GM23338 (cell line): ENCODE measurements around the gene SLC12A6. TPM values are rescaled to one million over a fixed set of nuclear protein-coding genes. Genes with fewer than 3 reads are reported as not detected.
"Not testable (repeated sequence)": the region's sequence is repeated elsewhere in the genome, so short reads cannot be mapped to it uniquely, and the experiment has no call there.

Experiments used
- ATAC-seq: fragments of 200-7000 bp; cut with Tn5 transposase; 3 replicates; pipeline ENCODE4 v1.9.1; 2020
- DNase-seq: peaks from one replicate; pipeline ENCODE4 v3.0.0-alpha.2; 2015; ENCODE audit warnings: low spot score
- H2AFZ ChIP-seq: fragments of 200-600 bp; sonication (generic); 2 replicates; pipeline ENCODE4 v1.8.0; 2016; ENCODE audit warnings: antibody characterized with exemption, mild to moderate bottlenecking, moderate library complexity
- H3F3A ChIP-seq: fragments of 200-600 bp; sonication (generic); replicated peaks from 2 replicates; pipeline ENCODE4 v1.8.0; 2017; ENCODE audit warnings: antibody characterized with exemption, mixed run types, low read depth
- H3K27ac ChIP-seq: fragments of 200-600 bp; sonication (generic); 2 replicates; pipeline ENCODE4 v1.6.1; 2016; ENCODE audit warnings: low read depth
- H3K27me3 ChIP-seq: fragments of 200-600 bp; sonication (generic); 2 replicates; pipeline ENCODE4 v1.8.0; 2016; ENCODE audit warnings: mild to moderate bottlenecking, mixed run types, moderate library complexity; ENCODE audit not compliant: insufficient read depth
- H3K36me3 ChIP-seq: fragments of 200-600 bp; sonication (generic); 2 replicates; pipeline ENCODE4 v1.8.0; 2016; ENCODE audit warnings: mild to moderate bottlenecking; ENCODE audit not compliant: insufficient read depth
- H3K4me1 ChIP-seq: fragments of 200-600 bp; sonication (generic); 2 replicates; pipeline ENCODE4 v1.8.0; 2016; ENCODE audit warnings: mild to moderate bottlenecking, moderate library complexity; ENCODE audit not compliant: insufficient read depth
- H3K4me2 ChIP-seq: fragments of 200-600 bp; sonication (generic); 2 replicates; pipeline ENCODE4 v1.7.1; 2017; ENCODE audit warnings: mixed run types
- H3K4me3 ChIP-seq: fragments of 200-600 bp; sonication (generic); 2 replicates; pipeline ENCODE4 v1.6.1; 2016; ENCODE audit warnings: mixed run types
- H3K79me2 ChIP-seq: fragments of 200-600 bp; sonication (generic); replicated peaks from 2 replicates; pipeline ENCODE4 v1.8.0; 2017; ENCODE audit warnings: mild to moderate bottlenecking; ENCODE audit not compliant: insufficient read depth
- H3K9me2 ChIP-seq: fragments of 200-600 bp; sonication (generic); 2 replicates; pipeline ENCODE4 v1.8.0; 2017; ENCODE audit not compliant: insufficient read depth
- H4K20me1 ChIP-seq: fragments of 200-600 bp; sonication (generic); replicated peaks from 2 replicates; pipeline ENCODE4 v1.8.0; 2017; ENCODE audit warnings: mild to moderate bottlenecking; ENCODE audit not compliant: insufficient read depth
- H3K27ac Mint-ChIP-seq: 2 replicates; pipeline ENCODE4 v1.8.0; 2020; ENCODE audit warnings: inconsistent platforms, mild to moderate bottlenecking, moderate library complexity, mixed read lengths
- H3K27me3 Mint-ChIP-seq: 3 replicates; pipeline ENCODE4 v1.8.0; 2022; ENCODE audit warnings: low read depth, mild to moderate bottlenecking, moderate library complexity, mixed read lengths, inconsistent platforms; ENCODE audit not compliant: insufficient read depth, poor library complexity
- H3K36me3 Mint-ChIP-seq: 3 replicates; pipeline ENCODE4 v1.8.0; 2021; ENCODE audit warnings: low read depth, mild to moderate bottlenecking, inconsistent platforms, moderate library complexity, mixed read lengths
- H3K4me1 Mint-ChIP-seq: 3 replicates; pipeline ENCODE4 v1.8.0; 2020; ENCODE audit warnings: mild to moderate bottlenecking, inconsistent platforms, mixed read lengths
- H3K4me3 Mint-ChIP-seq: 3 replicates; pipeline ENCODE4 v1.8.0; 2021; ENCODE audit warnings: moderate library complexity, mild to moderate bottlenecking, inconsistent platforms, mixed read lengths
- H3K9me3 Mint-ChIP-seq: 3 replicates; pipeline ENCODE4 v1.8.0; 2020; ENCODE audit warnings: moderate library complexity, mild to moderate bottlenecking, inconsistent platforms, mixed read lengths
- CREB1 ChIP-seq: fragments of 250-450 bp; sonication (Bioruptor Pico); IDR thresholded peaks from 2 replicates; pipeline ENCODE4 v1.5.0; 2020; ENCODE audit warnings: low read depth, mild to moderate bottlenecking, moderate library complexity
- EZH2phosphoT487 ChIP-seq: fragments of 200-600 bp; sonication (generic); IDR thresholded peaks from one replicate; pipeline ENCODE4 v1.8.1; 2018; ENCODE audit warnings: antibody characterized with exemption; ENCODE audit not compliant: unreplicated experiment
- JUNB ChIP-seq: IDR thresholded peaks from one replicate; pipeline ENCODE4 v1.6.1; 2016; ENCODE audit warnings: antibody characterized with exemption; ENCODE audit not compliant: unreplicated experiment
- NANOG ChIP-seq: IDR thresholded peaks from 2 replicates; pipeline ENCODE4 v1.6.1; 2016; ENCODE audit warnings: antibody characterized with exemption, borderline replicate concordance
- POLR2AphosphoS5 ChIP-seq: IDR thresholded peaks from 2 replicates; pipeline ENCODE4 v1.6.1; 2016; ENCODE audit warnings: antibody characterized with exemption, low read depth
- ZNF114 ChIP-seq: fragments of 250-450 bp; sonication (Bioruptor Pico); IDR thresholded peaks from 2 replicates; pipeline ENCODE4 v1.5.0; 2020; ENCODE audit warnings: mild to moderate bottlenecking, moderate library complexity
- ZNF331 ChIP-seq: fragments of 250-450 bp; sonication (Bioruptor Pico); IDR thresholded peaks from 2 replicates; pipeline ENCODE4 v1.5.0; 2020; ENCODE audit warnings: low read depth, mild to moderate bottlenecking, moderate library complexity
- polyA plus RNA-seq: library from polyadenylated mRNA; unstranded; fragments of >200 nt; fragmentation: Nextera tagmentation; extraction: Ambion mirVana; gene quantifications from 2 replicates; pipeline ENCODE4 v1.2.1, GENCODE V29; 2016
- total RNA-seq: library from RNA; depleted of rRNA; stranded (reverse); fragments of >200 nt; shearing (Covaris generic); gene quantifications from 2 replicates; pipeline ENCODE4 v1.2.3, GENCODE V29; 2014
- TF ChIP-seq, protein P1 (sequence below), 2 experiments: fragments of 200-600 bp in 1 of 2; sonication (generic) in 1 of 2; conservative IDR thresholded peaks; 2 replicates each; pipeline versions ENCODE4 v1.5.1 to v1.6.1; 2016 to 2017; ENCODE audit warnings: antibody characterized with exemption in 2 of 2, low read depth in 2 of 2, mild to moderate bottlenecking in 2 of 2, moderate library complexity in 1 of 2
- TF ChIP-seq, protein P2 (sequence below): IDR thresholded peaks from one replicate; pipeline ENCODE4 v1.6.1; 2018; ENCODE audit warnings: antibody characterized with exemption; ENCODE audit not compliant: unreplicated experiment

SLC12A6 gene
- total and polyA plus RNA-seq, 2 experiments from 2014 or later: 2.4 to 14.1 TPM

DNA sequence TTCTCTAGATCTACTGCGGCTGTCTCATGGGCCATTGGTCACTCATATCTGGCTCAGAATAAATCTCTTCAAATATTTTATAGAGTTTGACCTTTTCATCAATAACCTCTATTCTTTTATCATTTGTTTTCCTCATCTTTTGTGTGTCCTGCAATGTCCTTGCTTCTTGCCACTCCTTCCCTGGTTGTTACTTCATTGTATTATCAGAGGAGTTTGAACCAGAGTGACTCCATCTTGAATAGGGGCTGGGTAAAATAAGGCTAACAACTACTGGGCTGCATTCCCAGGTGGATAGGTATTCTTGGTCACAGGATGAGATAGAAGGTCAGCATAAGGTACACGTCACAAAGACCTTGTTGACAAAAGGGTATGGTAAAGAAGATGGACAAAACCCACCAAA is 39.3 kb upstream of the SLC12A6 start (continued):
- TF ChIP-seq, protein P1, sequence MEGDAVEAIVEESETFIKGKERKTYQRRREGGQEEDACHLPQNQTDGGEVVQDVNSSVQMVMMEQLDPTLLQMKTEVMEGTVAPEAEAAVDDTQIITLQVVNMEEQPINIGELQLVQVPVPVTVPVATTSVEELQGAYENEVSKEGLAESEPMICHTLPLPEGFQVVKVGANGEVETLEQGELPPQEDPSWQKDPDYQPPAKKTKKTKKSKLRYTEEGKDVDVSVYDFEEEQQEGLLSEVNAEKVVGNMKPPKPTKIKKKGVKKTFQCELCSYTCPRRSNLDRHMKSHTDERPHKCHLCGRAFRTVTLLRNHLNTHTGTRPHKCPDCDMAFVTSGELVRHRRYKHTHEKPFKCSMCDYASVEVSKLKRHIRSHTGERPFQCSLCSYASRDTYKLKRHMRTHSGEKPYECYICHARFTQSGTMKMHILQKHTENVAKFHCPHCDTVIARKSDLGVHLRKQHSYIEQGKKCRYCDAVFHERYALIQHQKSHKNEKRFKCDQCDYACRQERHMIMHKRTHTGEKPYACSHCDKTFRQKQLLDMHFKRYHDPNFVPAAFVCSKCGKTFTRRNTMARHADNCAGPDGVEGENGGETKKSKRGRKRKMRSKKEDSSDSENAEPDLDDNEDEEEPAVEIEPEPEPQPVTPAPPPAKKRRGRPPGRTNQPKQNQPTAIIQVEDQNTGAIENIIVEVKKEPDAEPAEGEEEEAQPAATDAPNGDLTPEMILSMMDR (conservative IDR thresholded peaks at IDR 0.05; ENCODE audit: low read depth in 2 of 2): no peak
- TF ChIP-seq ZNF331 (CRISPR knock-in tag) (no peak), EZH2phosphoT487 (no peak), CREB1 (CRISPR knock-in tag) (no peak), JUNB (no peak), NANOG (no peak), POLR2AphosphoS5 (no peak), ZNF114 (CRISPR knock-in tag) (no peak)

DNA sequence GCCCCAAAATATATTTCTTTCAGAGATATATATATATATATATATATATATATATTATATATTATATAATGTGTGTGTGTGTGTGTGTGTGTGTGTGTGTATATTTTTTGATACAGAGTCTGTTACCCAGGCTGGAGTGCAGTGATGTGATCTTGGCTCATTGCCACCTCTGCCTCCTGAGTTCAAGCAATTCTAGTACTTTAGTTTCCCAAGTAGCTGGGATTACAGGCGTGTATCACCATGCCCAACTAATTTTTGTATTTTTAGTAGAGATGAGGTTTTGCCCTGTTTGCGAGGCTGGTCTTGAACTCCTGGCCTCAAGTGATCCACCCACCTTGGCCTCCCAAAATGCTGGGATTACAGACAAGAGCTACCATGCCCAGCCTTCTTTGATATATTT is 38.0 kb upstream of the SLC12A6 start:
- not testable (repeated sequence) for DNase-seq, H3F3A ChIP-seq, H3K4me1 ChIP-seq, H3K4me3 ChIP-seq, H3K27me3 ChIP-seq, H3K36me3 ChIP-seq, ATAC-seq, H3K27ac Mint-ChIP-seq, H4K20me1 ChIP-seq, H3K79me2 ChIP-seq, H3K27me3 Mint-ChIP-seq, H2AFZ ChIP-seq, H3K27ac ChIP-seq, H3K4me2 ChIP-seq, H3K4me3 Mint-ChIP-seq
- Mint-ChIP-seq H3K9me3 (peaks cover 28% of the 10 kb centered on the region; the same call in 2 of the 3 replicates), H3K36me3 (peaks cover 21% of the 10 kb centered on the region), H3K4me1 (peaks cover 12% of the 10 kb centered on the region; the same call in 2 of the 3 replicates)
- H3K9me2 ChIP-seq: peaks cover 14% of the 10 kb centered on the region; the same call in 1 of the 2 replicates

DNA sequence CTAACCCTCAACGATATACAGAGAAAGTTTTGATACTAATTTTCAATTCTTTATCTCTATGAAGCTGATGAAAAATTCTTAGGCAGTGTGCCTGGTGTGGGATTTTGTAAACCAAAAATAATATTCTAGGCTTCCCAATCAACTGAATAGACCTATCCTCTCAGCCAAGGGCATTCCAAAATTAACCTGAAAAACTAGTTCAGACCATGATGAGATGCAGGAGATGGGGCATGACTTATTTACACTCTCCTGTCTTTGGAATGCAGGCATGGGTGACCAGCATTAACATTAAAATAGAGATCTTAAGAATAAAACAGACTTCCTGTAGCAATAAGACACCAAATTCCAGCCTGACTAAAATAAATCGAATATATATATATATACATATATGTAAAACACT is 37.2 kb upstream of the SLC12A6 start:
- Histone ChIP-seq H3F3A (no peaks in the 10 kb centered on the region), H3K36me3 (no peaks in the 10 kb centered on the region), H2AFZ (no peak overlapping the region), H3K4me1 (no peaks in the 10 kb centered on the region), H3K27me3 (no peaks in the 10 kb centered on the region), H3K4me2 (no peak overlapping the region), H3K4me3 (no peak overlapping the region), H3K27ac (no peak overlapping the region), H4K20me1 (no peaks in the 10 kb centered on the region), H3K79me2 (no peaks in the 10 kb centered on the region), H3K9me2 (peaks cover 14% of the 10 kb centered on the region; the same call in 1 of the 2 replicates)
- peaks cover 12% of the 10 kb centered on the region; the same call in 2 of the 3 replicates for H3K4me1 Mint-ChIP-seq
- H3K27me3 Mint-ChIP-seq: no peaks in the 10 kb centered on the region
- DNase-seq: no peak
- H3K27ac Mint-ChIP-seq: no peak overlapping the region
- TF ChIP-seq, protein P2, sequence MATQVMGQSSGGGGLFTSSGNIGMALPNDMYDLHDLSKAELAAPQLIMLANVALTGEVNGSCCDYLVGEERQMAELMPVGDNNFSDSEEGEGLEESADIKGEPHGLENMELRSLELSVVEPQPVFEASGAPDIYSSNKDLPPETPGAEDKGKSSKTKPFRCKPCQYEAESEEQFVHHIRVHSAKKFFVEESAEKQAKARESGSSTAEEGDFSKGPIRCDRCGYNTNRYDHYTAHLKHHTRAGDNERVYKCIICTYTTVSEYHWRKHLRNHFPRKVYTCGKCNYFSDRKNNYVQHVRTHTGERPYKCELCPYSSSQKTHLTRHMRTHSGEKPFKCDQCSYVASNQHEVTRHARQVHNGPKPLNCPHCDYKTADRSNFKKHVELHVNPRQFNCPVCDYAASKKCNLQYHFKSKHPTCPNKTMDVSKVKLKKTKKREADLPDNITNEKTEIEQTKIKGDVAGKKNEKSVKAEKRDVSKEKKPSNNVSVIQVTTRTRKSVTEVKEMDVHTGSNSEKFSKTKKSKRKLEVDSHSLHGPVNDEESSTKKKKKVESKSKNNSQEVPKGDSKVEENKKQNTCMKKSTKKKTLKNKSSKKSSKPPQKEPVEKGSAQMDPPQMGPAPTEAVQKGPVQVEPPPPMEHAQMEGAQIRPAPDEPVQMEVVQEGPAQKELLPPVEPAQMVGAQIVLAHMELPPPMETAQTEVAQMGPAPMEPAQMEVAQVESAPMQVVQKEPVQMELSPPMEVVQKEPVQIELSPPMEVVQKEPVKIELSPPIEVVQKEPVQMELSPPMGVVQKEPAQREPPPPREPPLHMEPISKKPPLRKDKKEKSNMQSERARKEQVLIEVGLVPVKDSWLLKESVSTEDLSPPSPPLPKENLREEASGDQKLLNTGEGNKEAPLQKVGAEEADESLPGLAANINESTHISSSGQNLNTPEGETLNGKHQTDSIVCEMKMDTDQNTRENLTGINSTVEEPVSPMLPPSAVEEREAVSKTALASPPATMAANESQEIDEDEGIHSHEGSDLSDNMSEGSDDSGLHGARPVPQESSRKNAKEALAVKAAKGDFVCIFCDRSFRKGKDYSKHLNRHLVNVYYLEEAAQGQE: no peak
- no peak for ATAC-seq
- peaks cover 21% of the 10 kb centered on the region for H3K36me3 Mint-ChIP-seq
- H3K4me3 Mint-ChIP-seq: no peak overlapping the region
- peaks cover 28% of the 10 kb centered on the region; the same call in 2 of the 3 replicates for H3K9me3 Mint-ChIP-seq
